ENCODE data around the gene PDZRN3. TPM values are rescaled to one million over a fixed set of nuclear protein-coding genes. Genes with fewer than 3 reads are reported as not detected.

The PDZRN3 gene
- total and polyA plus RNA-seq, 3 donors from 2014 or later: 15.8 to 30.8 (median 23.1) TPM

DNA sequence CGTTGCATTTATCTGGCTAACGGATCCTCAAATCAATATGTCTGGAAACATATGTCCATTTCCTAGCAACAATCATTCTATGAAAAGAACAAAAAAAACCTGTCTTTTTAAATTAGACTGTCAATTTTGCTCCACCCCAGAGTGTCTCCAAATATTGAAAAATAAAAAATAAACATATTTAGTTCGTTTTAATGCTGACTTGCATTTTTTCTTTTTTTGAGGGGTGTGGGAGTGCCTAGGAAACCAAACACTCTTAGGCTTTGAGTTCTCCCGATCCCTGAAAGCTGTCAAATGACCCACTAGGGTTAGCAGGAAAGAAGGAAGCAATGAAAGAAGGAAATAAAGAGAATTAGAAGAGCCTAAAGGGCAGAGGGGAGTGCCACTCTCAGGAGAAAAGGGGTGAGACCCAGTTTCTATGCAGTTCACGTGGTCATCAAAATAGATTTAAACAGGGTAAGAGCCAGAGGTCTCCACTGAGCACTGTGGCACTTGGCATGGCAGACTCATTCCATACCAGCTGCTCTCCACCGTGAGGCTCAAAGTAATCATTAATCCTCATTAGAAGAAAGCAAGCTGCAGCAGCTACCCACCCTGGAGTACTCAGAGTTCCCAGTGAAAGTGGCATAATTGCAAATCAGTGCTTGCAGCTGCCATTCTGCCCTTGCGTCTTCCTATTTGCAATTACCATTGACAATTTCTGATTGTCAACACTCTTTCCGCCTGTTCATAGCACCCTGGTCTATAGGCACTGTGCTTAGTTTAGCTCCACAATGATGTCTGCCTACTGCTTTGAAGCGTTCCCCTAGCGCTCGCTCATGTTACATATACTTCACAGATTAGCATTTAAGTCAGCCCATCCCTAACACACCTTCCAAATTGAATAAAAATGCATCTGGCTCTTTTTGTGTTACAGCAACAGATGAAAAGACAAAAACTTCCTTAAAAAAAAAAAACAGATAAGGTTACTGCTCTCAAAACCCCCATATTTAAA, 32.3 kb downstream of the PDZRN3 start:
- H3K27me3 ChIP-seq: no peaks in the 10 kb centered on the region
- no peak for DNase-seq
- intact Hi-C loops (cut with DNase I; ENCODE audit: low total_unique reads): no loop called here
- no peak overlapping the region for H3K4me3 ChIP-seq
- WGBS, 2 donors: 81 to 89% methylated on average over 11 of the region's 11 CpGs
- no peaks in the 10 kb centered on the region for H3K9me3 ChIP-seq
- no peak overlapping the region for H3K27ac ChIP-seq
- no peaks in the 10 kb centered on the region for H3K4me1 ChIP-seq
- TF ChIP-seq, protein P1, sequence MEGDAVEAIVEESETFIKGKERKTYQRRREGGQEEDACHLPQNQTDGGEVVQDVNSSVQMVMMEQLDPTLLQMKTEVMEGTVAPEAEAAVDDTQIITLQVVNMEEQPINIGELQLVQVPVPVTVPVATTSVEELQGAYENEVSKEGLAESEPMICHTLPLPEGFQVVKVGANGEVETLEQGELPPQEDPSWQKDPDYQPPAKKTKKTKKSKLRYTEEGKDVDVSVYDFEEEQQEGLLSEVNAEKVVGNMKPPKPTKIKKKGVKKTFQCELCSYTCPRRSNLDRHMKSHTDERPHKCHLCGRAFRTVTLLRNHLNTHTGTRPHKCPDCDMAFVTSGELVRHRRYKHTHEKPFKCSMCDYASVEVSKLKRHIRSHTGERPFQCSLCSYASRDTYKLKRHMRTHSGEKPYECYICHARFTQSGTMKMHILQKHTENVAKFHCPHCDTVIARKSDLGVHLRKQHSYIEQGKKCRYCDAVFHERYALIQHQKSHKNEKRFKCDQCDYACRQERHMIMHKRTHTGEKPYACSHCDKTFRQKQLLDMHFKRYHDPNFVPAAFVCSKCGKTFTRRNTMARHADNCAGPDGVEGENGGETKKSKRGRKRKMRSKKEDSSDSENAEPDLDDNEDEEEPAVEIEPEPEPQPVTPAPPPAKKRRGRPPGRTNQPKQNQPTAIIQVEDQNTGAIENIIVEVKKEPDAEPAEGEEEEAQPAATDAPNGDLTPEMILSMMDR (IDR thresholded peaks at IDR 0.05): no peak
- no peak for TF ChIP-seq POLR2A (IDR thresholded peaks at IDR 0.05)
- no peaks in the 10 kb centered on the region for H3K36me3 ChIP-seq (ENCODE audit: low read depth, missing control alignments)

DNA sequence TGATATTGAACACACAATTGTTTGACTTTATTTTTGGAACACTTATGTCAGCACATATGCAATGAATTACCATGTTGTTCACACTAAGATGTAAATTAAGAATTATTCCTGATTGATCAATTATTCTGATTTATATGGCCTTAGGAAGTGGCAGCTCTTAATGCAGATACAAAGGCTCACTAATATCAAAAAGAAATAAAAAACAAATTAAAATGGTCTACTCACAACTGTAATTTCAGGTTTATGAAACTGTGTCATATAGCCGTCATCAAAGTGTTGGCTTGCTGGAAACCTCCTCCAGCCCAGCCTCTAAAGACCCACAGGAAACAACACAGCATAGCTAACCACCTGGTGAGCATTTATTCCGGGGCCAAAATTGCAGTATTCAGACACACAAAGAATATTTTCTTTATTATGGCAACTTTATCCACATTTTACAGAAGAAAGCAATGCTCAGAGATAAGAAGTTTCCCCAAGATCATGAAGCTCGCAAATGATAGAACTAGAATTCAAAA, 33.4 kb downstream of the PDZRN3 start:
- Histone ChIP-seq H3K9me3 (no peaks in the 10 kb centered on the region), H3K36me3 (ENCODE audit: low read depth, missing control alignments) (no peaks in the 10 kb centered on the region), H3K27ac (no peak overlapping the region), H3K4me1 (no peaks in the 10 kb centered on the region), H3K27me3 (no peaks in the 10 kb centered on the region), H3K4me3 (no peak overlapping the region)
- WGBS, 2 donors: 48 to 61% methylated on average over 3 of the region's 3 CpGs
- intact Hi-C loops (cut with DNase I; ENCODE audit: low total_unique reads): no loop called here
- no peak for TF ChIP-seq POLR2A (IDR thresholded peaks at IDR 0.05)
- TF ChIP-seq, protein P1 (IDR thresholded peaks at IDR 0.05): no peak
- DNase-seq: no peak

GRCh38 chr3:73586628-73587027, 38.1 kb downstream of the PDZRN3 start:
- H3K36me3 ChIP-seq (ENCODE audit: low read depth, missing control alignments): no peaks in the 10 kb centered on the region
- no peaks in the 10 kb centered on the region for H3K4me1 ChIP-seq
- 81 to 90% methylated on average over 1 of the region's 1 CpG for WGBS, 2 donors
- intact Hi-C loops (cut with DNase I; ENCODE audit: low total_unique reads): no loop called here
- H3K4me3 ChIP-seq: no peak overlapping the region
- DNase-seq: no peak
- H3K27me3 ChIP-seq: no peaks in the 10 kb centered on the region
- no peaks in the 10 kb centered on the region for H3K9me3 ChIP-seq
- H3K27ac ChIP-seq: no peak overlapping the region
- TF ChIP-seq, protein P1 (IDR thresholded peaks at IDR 0.05): no peak
- TF ChIP-seq POLR2A (IDR thresholded peaks at IDR 0.05): no peak

- Histone ChIP-seq H3K4me1 (no peaks in the 10 kb centered on the region), H3K4me3 (no peak overlapping the region), H3K36me3 (ENCODE audit: low read depth, missing control alignments) (no peaks in the 10 kb centered on the region), H3K27me3 (no peaks in the 10 kb centered on the region), H3K9me3 (no peaks in the 10 kb centered on the region), H3K27ac (no peak overlapping the region)
- 88 to 94% methylated on average over 4 of the region's 4 CpGs for WGBS, 2 donors
- no peak for DNase-seq
- intact Hi-C loops (cut with DNase I; ENCODE audit: low total_unique reads): no loop called here
- TF ChIP-seq, protein P1 (IDR thresholded peaks at IDR 0.05): no peak
- TF ChIP-seq POLR2A (IDR thresholded peaks at IDR 0.05): no peak
Observed at GRCh38 chr3:73586190-73586589, 38.6 kb downstream of the PDZRN3 start.
